Ovary (tissue), 9 donors: Measurements from ENCODE around the gene ARHGEF10L. TPM values are rescaled to one million over a fixed set of nuclear protein-coding genes. Genes with fewer than 3 reads are reported as not detected.

Source experiments
- DNase-seq, 5 donors: peaks; one replicate each; pipeline ENCODE4 v3.0.0-alpha.2; 2019 to 2020
- H3K27ac ChIP-seq, 2 donors: fragments of 200-600 bp; one replicate each; pipeline versions ENCODE4 v1.5.1 to v1.8.0; 2019 to 2022
- H3K27me3 ChIP-seq: fragments of 200-600 bp; one replicate; pipeline ENCODE4 v1.8.0; 2022
- H3K36me3 ChIP-seq: fragments of 200-600 bp; sonication (generic); one replicate; pipeline ENCODE4 v1.5.1; 2019
- H3K4me1 ChIP-seq: one replicate; pipeline ENCODE4 v1.8.1; 2013; ENCODE audit warnings: mild to moderate bottlenecking, moderate library complexity; ENCODE audit not compliant: insufficient read depth
- H3K4me3 ChIP-seq: fragments of 200-600 bp; sonication (generic); one replicate; pipeline ENCODE4 v1.5.1; 2017
- H3K9me3 ChIP-seq, 2 donors: fragments of 200-600 bp in 1 of 2; sonication (generic) in 1 of 2; one replicate each; pipeline versions ENCODE4 v1.5.1 to v1.8.1; 2013 to 2019; ENCODE audit warnings: mild to moderate bottlenecking in 1 of 2, moderate library complexity in 1 of 2
- EP300 ChIP-seq: sonication (generic); formaldehyde crosslinking; IDR thresholded peaks from one replicate; pipeline ENCODE4 v1.6.1; 2017; ENCODE audit warnings: antibody characterized with exemption
- POLR2A ChIP-seq: fragments of 450-650 bp; IDR thresholded peaks from one replicate; pipeline ENCODE4 v1.6.1; 2017; ENCODE audit warnings: antibody characterized with exemption, mild to moderate bottlenecking, moderate library complexity
- WGBS, 3 donors: extraction: QIAGEN DNeasy Blood & Tissue Kit in 1 of 3; methylation state at CpG; one replicate each; pipeline versions ENCODE4 v1.1.5 to v1.1.7; 2013 to 2017; 5-methylcytosine and 5-hydroxymethylcytosine counted together
- intact Hi-C, 4 donors: fragments of 100-400 bp; cut with DNase I; formaldehyde crosslinking; loops; one replicate each; pipeline versions ENCODE4 v1.11.0 to v1.15.1; 2022 to 2023
- polyA plus RNA-seq, 2 donors: library from polyadenylated mRNA; stranded (reverse); fragments of 200-250 nt in 1 of 2; fragments of 350-450 nt in 1 of 2; fragmentation: Illumina TruSeq in 1 of 2; extraction: RNeasy Lipid Tissue Mini Kit (QIAGEN cat#74804) in 1 of 2; gene quantifications; one replicate each; pipeline ENCODE4 v1.2.3, GENCODE V29; 2013 to 2014
- total RNA-seq, 7 donors: library from RNA; depleted of rRNA in 2 of 7; stranded (reverse); fragments of >200 nt in 2 of 7; fragmentation: NEBNext Ultra II Directional in 3 of 7; extraction: Animal tissue kit (Norgen Biotek cat#: 25700) in 3 of 7; gene quantifications; one replicate each; pipeline versions ENCODE4 v1.1.0 to v1.2.4, GENCODE V29; 2016 to 2023
- TF ChIP-seq, protein P1 (sequence below), 3 donors: fragments of 450-650 bp in 2 of 3; fragments of 200-600 bp in 1 of 3; IDR thresholded peaks; one replicate each; pipeline versions ENCODE4 v1.5.1 to v1.8.0; 2016 to 2022; ENCODE audit warnings: antibody characterized with exemption in 3 of 3, mild to moderate bottlenecking in 1 of 3
- donor health status: DM: no; HTN: no; CAD: no; lungs with moderate emphysema.
- donor health status: DM: no; HTN: no; CAD: no.
- donor health status: Bipolar disorder and iron deficiency.
- donor health status: DM: yes; HTN: yes; CAD: no.
- donor health status: DM: no; HTN: no; CAD: no.
- donor health status: DM: yes; HTN: yes; CAD: no.

ARHGEF10L gene
- total and polyA plus RNA-seq, 9 donors = 3.6 to 23.0 (median 18.3) TPM

DNA sequence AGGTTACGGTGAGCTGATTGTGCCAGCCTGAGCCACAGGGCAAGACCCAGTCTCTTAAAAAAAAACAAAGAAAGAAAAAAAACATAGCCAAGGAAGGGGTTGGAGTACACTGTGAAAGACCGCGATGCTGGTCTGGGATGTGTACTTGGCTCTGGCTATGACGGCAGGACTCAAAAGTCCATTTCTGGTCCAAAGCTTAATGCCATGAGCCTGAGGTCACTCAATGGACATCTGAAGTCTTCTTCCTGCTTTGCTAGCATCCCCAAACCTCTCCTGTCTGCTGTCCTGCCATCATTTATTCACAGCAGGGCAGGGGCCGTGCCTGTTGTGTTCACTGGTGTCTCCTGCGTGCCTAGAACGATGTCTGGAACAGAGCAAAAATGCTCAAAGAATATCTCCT, 1.5 kb upstream of the ARHGEF10L start:
- no peak overlapping the region for H3K4me3 ChIP-seq
- H3K27ac ChIP-seq = peak overlapping the region in 1 of 2 donors; percentile 43
- TF ChIP-seq EP300 = no peak
- TF ChIP-seq, protein P1, sequence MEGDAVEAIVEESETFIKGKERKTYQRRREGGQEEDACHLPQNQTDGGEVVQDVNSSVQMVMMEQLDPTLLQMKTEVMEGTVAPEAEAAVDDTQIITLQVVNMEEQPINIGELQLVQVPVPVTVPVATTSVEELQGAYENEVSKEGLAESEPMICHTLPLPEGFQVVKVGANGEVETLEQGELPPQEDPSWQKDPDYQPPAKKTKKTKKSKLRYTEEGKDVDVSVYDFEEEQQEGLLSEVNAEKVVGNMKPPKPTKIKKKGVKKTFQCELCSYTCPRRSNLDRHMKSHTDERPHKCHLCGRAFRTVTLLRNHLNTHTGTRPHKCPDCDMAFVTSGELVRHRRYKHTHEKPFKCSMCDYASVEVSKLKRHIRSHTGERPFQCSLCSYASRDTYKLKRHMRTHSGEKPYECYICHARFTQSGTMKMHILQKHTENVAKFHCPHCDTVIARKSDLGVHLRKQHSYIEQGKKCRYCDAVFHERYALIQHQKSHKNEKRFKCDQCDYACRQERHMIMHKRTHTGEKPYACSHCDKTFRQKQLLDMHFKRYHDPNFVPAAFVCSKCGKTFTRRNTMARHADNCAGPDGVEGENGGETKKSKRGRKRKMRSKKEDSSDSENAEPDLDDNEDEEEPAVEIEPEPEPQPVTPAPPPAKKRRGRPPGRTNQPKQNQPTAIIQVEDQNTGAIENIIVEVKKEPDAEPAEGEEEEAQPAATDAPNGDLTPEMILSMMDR (IDR thresholded peaks at IDR 0.05) = no peak
- TF ChIP-seq POLR2A = no peak
- no peak for DNase-seq
- intact Hi-C loops = no loop called here
- no peaks in the 10 kb centered on the region for H3K9me3 ChIP-seq
- 59 to 71% (median 70%) methylated on average over 7 of the region's 7 CpGs for WGBS, 3 donors
- H3K36me3 ChIP-seq = no peaks in the 10 kb centered on the region
- H3K4me1 ChIP-seq = peaks cover 2% of the 10 kb centered on the region
- H3K27me3 ChIP-seq = no peaks in the 10 kb centered on the region

DNA sequence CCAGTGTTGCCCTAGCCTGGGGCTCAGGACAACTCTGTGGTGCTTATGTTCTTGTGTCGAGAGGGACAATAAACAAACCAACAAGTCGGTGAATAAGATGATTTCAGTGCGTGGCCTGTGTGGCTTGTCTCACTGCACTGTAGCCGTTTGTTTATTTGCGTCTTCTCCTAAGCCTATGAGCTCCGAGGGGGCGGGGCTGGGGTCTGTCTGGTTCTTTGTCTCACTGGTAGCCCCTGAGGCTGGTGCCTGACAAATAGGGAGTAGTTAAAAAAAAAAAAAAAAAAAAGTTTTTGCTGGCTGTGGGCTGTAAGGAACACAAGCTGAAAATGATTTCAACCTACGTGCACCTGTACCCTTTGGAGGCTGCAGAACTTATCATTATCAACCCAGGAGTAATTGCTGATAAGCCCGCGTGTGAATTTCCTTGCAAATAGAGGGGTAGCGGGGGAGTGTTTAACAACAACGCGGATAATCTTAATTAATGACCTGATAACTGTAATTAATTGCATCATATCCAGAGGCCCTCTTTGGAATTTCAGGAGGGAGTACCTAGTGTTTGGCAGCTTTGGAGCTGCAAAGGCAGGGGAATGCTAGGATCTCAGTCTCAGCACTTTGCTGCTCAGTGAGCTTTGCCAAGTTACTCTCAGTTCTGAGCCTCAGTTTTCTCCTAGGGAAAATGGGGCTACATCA, 925 bp upstream of the ARHGEF10L start:
- DNase-seq = peak; percentile 46 to 68 (median 52)
- Histone ChIP-seq H3K4me3 (no peak overlapping the region), H3K9me3 (no peaks in the 10 kb centered on the region), H3K27ac (peak overlapping the region in 1 of 2 donors; percentile 43), H3K36me3 (no peaks in the 10 kb centered on the region), H3K4me1 (peaks cover 2% of the 10 kb centered on the region), H3K27me3 (no peaks in the 10 kb centered on the region)
- intact Hi-C loops = no loop called here
- 13 to 19% (median 15%) methylated on average over 13 of the region's 13 CpGs for WGBS, 3 donors
- no peak for TF ChIP-seq EP300
- no peak for TF ChIP-seq POLR2A

DNA sequence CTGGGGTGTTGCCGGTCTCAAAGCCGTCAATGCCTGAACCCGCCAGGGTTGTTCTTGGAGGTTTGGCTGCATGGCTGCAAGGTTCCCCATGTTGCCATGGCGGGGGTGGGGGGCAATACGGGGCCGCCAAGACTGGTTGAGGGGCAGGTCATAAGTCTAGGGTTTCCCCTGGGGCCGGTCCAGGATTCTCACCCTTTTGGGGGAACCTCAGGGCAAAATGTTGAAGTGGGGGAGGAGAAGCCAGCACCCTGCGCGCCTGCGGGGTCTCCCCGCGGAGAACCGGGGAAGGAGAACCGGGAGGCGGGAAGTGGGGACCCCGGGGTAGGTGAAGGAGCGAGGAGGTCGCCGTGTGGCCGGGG, 401 bp upstream of the ARHGEF10L start:
- peaks cover 2% of the 10 kb centered on the region for H3K4me1 ChIP-seq
- TF ChIP-seq, protein P1 (IDR thresholded peaks at IDR 0.05) = no peak
- TF ChIP-seq POLR2A (no peak), EP300 (no peak)
- DNase-seq = peak; percentile 26 to 49 (median 37)
- H3K27me3 ChIP-seq = no peaks in the 10 kb centered on the region
- H3K36me3 ChIP-seq = no peaks in the 10 kb centered on the region
- H3K27ac ChIP-seq = peak overlapping the region; percentile 4 to 61
- WGBS, 3 donors = 8 to 24% (median 19%) methylated on average over 11 to 20 of the region's 20 CpGs
- intact Hi-C loops = no loop called here
- no peaks in the 10 kb centered on the region for H3K9me3 ChIP-seq
- H3K4me3 ChIP-seq = peak overlapping the region; percentile 43

DNA sequence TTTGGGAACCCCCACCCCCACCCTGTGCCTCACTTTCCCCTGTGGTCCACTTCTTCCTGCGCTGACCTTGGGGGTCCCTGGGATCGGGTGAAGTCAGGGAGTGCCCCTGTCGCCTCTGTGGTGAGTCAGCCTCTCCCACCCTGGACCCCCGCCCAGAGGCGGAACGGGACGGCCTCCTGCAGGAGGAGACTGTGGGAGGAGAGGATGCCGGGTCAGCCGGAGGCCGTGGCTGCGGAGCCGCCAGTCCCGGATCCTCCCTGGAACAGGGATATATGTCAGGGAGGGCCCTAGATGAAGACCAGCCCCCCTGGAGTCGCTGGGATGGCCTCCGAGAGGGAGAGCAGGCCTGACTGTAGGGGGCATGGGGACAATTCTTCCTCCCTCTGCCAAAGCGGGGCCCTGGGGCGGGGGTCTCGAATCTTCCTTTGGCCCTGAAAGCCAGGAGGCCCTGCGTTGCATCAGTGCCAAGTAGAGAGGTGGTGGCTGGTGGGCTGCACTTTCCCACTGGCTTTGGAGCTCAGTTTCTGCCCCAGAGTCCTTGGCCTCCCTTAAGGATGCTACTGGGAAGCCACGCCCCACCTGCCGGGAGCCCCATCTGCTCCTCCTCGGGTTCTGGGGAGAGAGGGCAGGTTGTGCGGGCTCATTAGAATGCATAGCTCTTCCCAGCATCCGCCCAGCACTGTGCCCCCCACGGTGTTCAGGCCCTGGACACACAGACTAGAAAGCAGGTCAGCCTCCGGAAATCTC, 930 bp downstream of the ARHGEF10L start:
- no peaks in the 10 kb centered on the region for H3K27me3 ChIP-seq
- H3K9me3 ChIP-seq = no peaks in the 10 kb centered on the region
- peaks cover 6% of the 10 kb centered on the region for H3K4me1 ChIP-seq
- peak; percentile 56 to 82 (median 68) for DNase-seq
- no peaks in the 10 kb centered on the region for H3K36me3 ChIP-seq
- peak overlapping the region; percentile 56 to 72 for H3K27ac ChIP-seq
- peak overlapping the region; percentile 86 for H3K4me3 ChIP-seq
- intact Hi-C loops = no loop called here
- no peak for TF ChIP-seq POLR2A
- TF ChIP-seq EP300 = no peak
- TF ChIP-seq, protein P1 (IDR thresholded peaks at IDR 0.05) = no peak
- 4 to 8% (median 6%) methylated on average over 19 to 26 of the region's 26 CpGs for WGBS, 3 donors

DNA sequence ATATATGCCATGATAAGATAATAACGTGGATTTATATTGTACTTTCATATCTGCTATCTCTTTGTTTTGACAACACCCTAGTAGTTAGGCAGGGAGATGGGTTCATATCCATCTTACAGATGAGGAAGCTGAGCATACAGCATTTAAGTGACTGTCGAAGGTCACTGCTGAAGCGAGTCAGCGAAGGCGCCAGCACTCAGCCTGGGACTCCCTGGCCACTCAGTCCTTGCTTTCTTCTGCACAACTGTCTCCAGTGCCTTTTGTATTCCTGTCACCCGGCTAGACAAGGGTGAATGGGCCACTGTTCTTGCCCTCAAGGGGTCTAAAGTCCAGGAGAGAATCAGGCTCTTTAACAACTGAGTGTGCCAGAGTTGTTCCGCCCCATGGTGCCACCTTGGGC, 3.1 kb downstream of the ARHGEF10L start:
- no peak for DNase-seq
- Histone ChIP-seq H3K36me3 (no peaks in the 10 kb centered on the region), H3K27me3 (no peaks in the 10 kb centered on the region), H3K27ac (no peak overlapping the region), H3K4me1 (peaks cover 6% of the 10 kb centered on the region), H3K9me3 (no peaks in the 10 kb centered on the region), H3K4me3 (no peak overlapping the region)
- WGBS, 3 donors = 83 to 89% (median 85%) methylated on average over 7 of the region's 7 CpGs
- intact Hi-C loops = no loop called here
- TF ChIP-seq POLR2A = no peak
- TF ChIP-seq, protein P1 (IDR thresholded peaks at IDR 0.05) = no peak
- no peak for TF ChIP-seq EP300
